GM06990 (cell line): Measurements from ENCODE around the gene RAB36.

Experiments used
- DNase-seq: peaks from one replicate; pipeline ENCODE4 v3.0.0-alpha.2; 2011; ENCODE audit not compliant: insufficient read length; ENCODE audit errors: extremely low read depth
- H3K27me3 ChIP-seq: replicated peaks from 2 replicates; pipeline ENCODE4 v1.6.0; 2011; ENCODE audit warnings: low read length; ENCODE audit not compliant: control insufficient read depth, insufficient read depth
- H3K36me3 ChIP-seq: 2 replicates; pipeline ENCODE4 v1.5.1; 2011; ENCODE audit warnings: low read length; ENCODE audit not compliant: control insufficient read depth, insufficient read depth
- H3K4me3 ChIP-seq: replicated peaks from 2 replicates; pipeline ENCODE4 v1.5.1; 2011; ENCODE audit warnings: low read depth, mild to moderate bottlenecking, control low read depth, low read length
- CTCF ChIP-seq: IDR thresholded peaks from 2 replicates; pipeline ENCODE4 v1.5.1; 2011; ENCODE audit warnings: low read length, control low read depth, mild to moderate bottlenecking, inconsistent platforms; ENCODE audit not compliant: insufficient read depth, poor library complexity, severe bottlenecking

RAB36 gene

GRCh38 chr22:23212061-23213021 lies 67.1 kb downstream of the RAB36 start:
- no peak for TF ChIP-seq CTCF
- Histone ChIP-seq H3K36me3 (peaks cover under 1% of the 10 kb centered on the region), H3K27me3 (no peaks in the 10 kb centered on the region), H3K4me3 (no peak overlapping the region)
- DNase-seq = no peak

DNA sequence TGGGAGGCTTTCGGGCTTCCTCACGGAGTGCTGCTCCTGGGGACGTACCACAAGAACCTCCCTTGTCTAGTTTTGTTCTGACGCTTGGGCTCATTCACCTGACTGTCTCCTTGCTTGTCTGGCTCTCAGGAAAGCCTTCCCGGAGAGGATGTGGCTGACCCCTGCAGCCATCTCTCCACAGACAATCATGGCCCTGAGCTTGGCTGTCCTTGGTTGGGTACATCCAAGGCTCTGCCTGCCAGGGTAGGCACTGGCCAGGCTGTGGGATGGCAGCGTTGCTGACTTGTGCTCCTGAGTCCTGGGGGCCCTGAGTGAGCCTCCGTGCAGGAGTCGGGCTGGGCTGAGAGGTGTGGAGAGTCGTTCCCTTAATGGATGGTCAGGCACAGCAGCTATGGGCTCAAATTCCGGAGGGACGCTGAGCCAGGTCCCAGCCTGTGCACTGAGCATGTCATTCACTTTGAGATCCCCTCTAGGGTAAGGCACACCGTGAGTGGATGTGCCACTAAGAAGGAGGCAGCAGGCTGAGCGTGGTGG lies 67.8 kb downstream of the RAB36 start:
- no peak overlapping the region for H3K4me3 ChIP-seq
- no peaks in the 10 kb centered on the region for H3K27me3 ChIP-seq
- no peak for TF ChIP-seq CTCF
- peaks cover 1% of the 10 kb centered on the region for H3K36me3 ChIP-seq
- no peak for DNase-seq

GRCh38 chr22:23213581-23214334 lies 68.5 kb downstream of the RAB36 start:
- no peak for DNase-seq
- TF ChIP-seq CTCF = no peak
- H3K4me3 ChIP-seq = no peak overlapping the region

More at GRCh38 chr22:23213581-23214334, 68.5 kb downstream of the RAB36 start:
- Histone ChIP-seq H3K36me3 (peaks cover 1% of the 10 kb centered on the region), H3K27me3 (no peaks in the 10 kb centered on the region)
